Left lung (tissue), 10 donors: ENCODE measurements around the gene APEX1. TPM values are rescaled to one million over a fixed set of nuclear protein-coding genes. Genes with fewer than 3 reads are reported as not detected.

Experiments used
- ATAC-seq: fragments of 200-7000 bp; cut with Tn5 transposase; one replicate; pipeline ENCODE4 v1.9.1; 2020; ENCODE audit warnings: moderate library complexity
- DNase-seq, 4 donors: peaks; one replicate each; pipeline ENCODE4 v3.0.0-alpha.2; 2013 to 2020
- H3K27ac ChIP-seq, 2 donors: fragments of 200-600 bp; sonication (generic) in 1 of 2; one replicate each; pipeline versions ENCODE4 v1.5.0 to v1.8.0; 2020 to 2021
- H3K27me3 ChIP-seq, 2 donors: fragments of 200-600 bp; sonication (generic) in 1 of 2; one replicate each; pipeline versions ENCODE4 v1.5.0 to v1.8.0; 2020 to 2021
- H3K36me3 ChIP-seq, 2 donors: fragments of 200-600 bp; sonication (generic) in 1 of 2; one replicate each; pipeline versions ENCODE4 v1.5.0 to v1.8.0; 2020 to 2021
- H3K4me1 ChIP-seq, 2 donors: fragments of 200-600 bp; one replicate each; pipeline ENCODE4 v1.8.0; 2021
- H3K4me3 ChIP-seq, 2 donors: fragments of 200-600 bp; sonication (generic) in 1 of 2; one replicate each; pipeline versions ENCODE4 v1.5.0 to v1.8.0; 2020 to 2021; ENCODE audit warnings: mild to moderate bottlenecking in 1 of 2
- H3K9me3 ChIP-seq, 2 donors: fragments of 200-600 bp; sonication (generic) in 1 of 2; one replicate each; pipeline versions ENCODE4 v1.5.0 to v1.8.0; 2020 to 2021
- CTCF ChIP-seq, 2 donors: fragments of 200-600 bp; sonication (generic) in 1 of 2; IDR thresholded peaks; one replicate each; pipeline versions ENCODE4 v1.5.0 to v1.8.0; 2021; ENCODE audit warnings: antibody characterized with exemption in 2 of 2
- intact Hi-C, 2 donors: fragments of 100-400 bp; cut with DNase I; formaldehyde crosslinking; loops; one replicate each; pipeline versions ENCODE4 v1.11.2 to v1.14.2; 2022
- polyA plus RNA-seq, 6 donors: library from polyadenylated mRNA; unstranded; fragments of 120-200 nt; gene quantifications; one replicate each; pipeline ENCODE4 v1.2.1, GENCODE V29; 2013; ENCODE audit not compliant: insufficient read length in 6 of 6
- total RNA-seq, 2 donors: library from RNA; stranded (reverse); fragmentation: NEBNext Ultra II Directional; extraction: Animal tissue kit (Norgen Biotek cat#: 25700); gene quantifications; one replicate each; pipeline ENCODE4 v1.2.1, GENCODE V29; 2021
- donor health status: DM: no; HTN: yes; CAD: no.
- donor health status: DM: no; HTN: no; CAD: no.

APEX1 gene
- total and polyA plus RNA-seq, 8 donors: 115 to 342 (median 314) TPM

- Histone ChIP-seq H3K27ac (no peak overlapping the region), H3K27me3 (no peaks in the 10 kb centered on the region), H3K9me3 (no peaks in the 10 kb centered on the region), H3K4me3 (no peak overlapping the region), H3K4me1 (peaks cover 0 to 20% of the 10 kb centered on the region in 2 donors), H3K36me3 (no peaks in the 10 kb centered on the region)
- ATAC-seq: no peak
- TF ChIP-seq CTCF (IDR thresholded peaks at IDR 0.05): no peak
- DNase-seq: no peak
- intact Hi-C loops: no loop called here
These were observed 30.2 kb upstream of the APEX1 start for GRCh38 chr14:20424851-20425250.

GRCh38 chr14:20427231-20428009 is 27.6 kb upstream of the APEX1 start:
- no peaks in the 10 kb centered on the region for H3K27me3 ChIP-seq
- H3K4me3 ChIP-seq: peak overlapping the region in 1 of 2 donors; percentile 18
- no peaks in the 10 kb centered on the region for H3K9me3 ChIP-seq
- peak overlapping the region; percentile 48 to 87 for H3K27ac ChIP-seq
- intact Hi-C loops: no loop called here
- TF ChIP-seq CTCF (IDR thresholded peaks at IDR 0.05): no peak
- ATAC-seq (peak; percentile 73), DNase-seq (no peak)
- H3K4me1 ChIP-seq: peaks cover 7 to 20% of the 10 kb centered on the region in 2 donors
- no peaks in the 10 kb centered on the region for H3K36me3 ChIP-seq

- TF ChIP-seq CTCF (IDR thresholded peaks at IDR 0.05): no peak
- H3K9me3 ChIP-seq: no peaks in the 10 kb centered on the region
- ATAC-seq (no peak), DNase-seq (no peak)
- intact Hi-C loops: no loop called here
- peak overlapping the region in 1 of 2 donors; percentile 18 for H3K4me3 ChIP-seq
- peak overlapping the region in 1 of 2 donors; percentile 87 for H3K27ac ChIP-seq
- no peaks in the 10 kb centered on the region for H3K27me3 ChIP-seq
- no peaks in the 10 kb centered on the region for H3K36me3 ChIP-seq
- H3K4me1 ChIP-seq: peaks cover 7 to 20% of the 10 kb centered on the region in 2 donors
These were observed 27.0 kb upstream of the APEX1 start for GRCh38 chr14:20428010-20428365.

GRCh38 chr14:20428802-20429201 is 26.2 kb upstream of the APEX1 start:
- intact Hi-C loops: no loop called here
- Histone ChIP-seq H3K4me1 (peaks cover 7 to 20% of the 10 kb centered on the region in 2 donors), H3K36me3 (no peaks in the 10 kb centered on the region), H3K9me3 (no peaks in the 10 kb centered on the region), H3K4me3 (no peak overlapping the region), H3K27me3 (no peaks in the 10 kb centered on the region), H3K27ac (no peak overlapping the region)
- DNase-seq (no peak), ATAC-seq (no peak)
- no peak for TF ChIP-seq CTCF (IDR thresholded peaks at IDR 0.05)

- H3K4me1 ChIP-seq: peaks cover 7 to 20% of the 10 kb centered on the region in 2 donors
- intact Hi-C loops: no loop called here
- H3K4me3 ChIP-seq: no peak overlapping the region
- DNase-seq (no peak), ATAC-seq (peak; percentile 68)
- H3K9me3 ChIP-seq: no peaks in the 10 kb centered on the region
- H3K27me3 ChIP-seq: peaks cover 0 to 4% of the 10 kb centered on the region in 2 donors
- no peaks in the 10 kb centered on the region for H3K36me3 ChIP-seq
- no peak overlapping the region for H3K27ac ChIP-seq
- no peak for TF ChIP-seq CTCF (IDR thresholded peaks at IDR 0.05)
These were observed 25.0 kb upstream of the APEX1 start for GRCh38 chr14:20429801-20430669.
